HG02759 (cell line): Measurements from ENCODE around the gene SPEF2.

Experiments used
- ATAC-seq: cut with Tn5 transposase; IDR thresholded peaks from one replicate; pipeline ENCODE4 v1.9.1; 2021; ENCODE audit warnings: mild to moderate bottlenecking, moderate library complexity; ENCODE audit not compliant: unreplicated experiment

The SPEF2 gene

GRCh38 chr5:35777358-35778087, 159.9 kb downstream of the SPEF2 start:
- no peak for ATAC-seq

GRCh38 chr5:35778259-35778769, 160.7 kb downstream of the SPEF2 start:
- ATAC-seq: no peak

DNA sequence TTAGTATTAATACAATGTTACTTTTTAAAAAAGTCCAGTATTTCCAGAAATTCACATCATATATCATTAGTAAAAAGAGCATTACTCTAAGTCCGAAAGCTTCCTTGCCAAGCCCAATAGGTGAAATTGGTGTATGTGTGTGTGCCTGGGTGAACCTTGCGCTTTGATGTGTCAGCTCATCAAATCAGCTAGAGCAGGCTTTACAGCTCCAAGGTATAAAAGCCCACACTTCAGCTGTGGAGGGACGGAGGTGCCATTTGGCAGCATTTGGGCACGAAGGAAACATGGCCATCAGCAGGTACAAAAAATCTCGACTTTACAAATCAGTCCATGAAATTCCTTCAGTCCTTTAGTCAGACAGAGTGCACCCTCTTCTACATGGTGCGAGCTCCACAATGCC, 162.6 kb downstream of the SPEF2 start:
- ATAC-seq: no peak

DNA sequence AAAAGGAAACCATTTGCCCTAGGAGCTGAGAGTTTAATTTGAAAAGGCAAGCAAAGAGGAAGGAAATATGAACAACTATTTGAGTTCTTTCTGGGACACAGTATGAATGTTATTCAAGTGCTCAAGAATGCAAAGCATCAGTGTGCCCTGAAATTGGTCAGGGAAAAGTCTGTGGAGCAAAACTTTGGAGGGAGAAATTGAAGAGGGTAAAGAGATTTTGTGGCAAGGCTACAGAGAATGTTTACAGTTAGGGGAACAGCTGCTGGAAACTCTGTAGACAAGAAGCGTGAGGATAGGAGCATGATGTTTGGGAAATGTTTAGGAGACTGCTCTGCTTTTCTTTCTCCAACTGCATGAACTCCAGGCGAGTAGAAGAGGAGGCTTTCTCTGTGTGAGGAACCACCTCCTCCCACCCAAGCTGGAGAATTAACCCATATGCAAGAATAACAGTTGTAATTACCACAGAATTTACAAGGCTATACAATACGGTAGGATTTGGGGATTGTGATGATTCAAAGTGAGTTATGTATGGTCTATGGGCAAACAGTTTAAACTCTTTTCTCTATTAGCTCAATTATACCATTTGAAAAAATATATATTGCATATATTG, 163.6 kb downstream of the SPEF2 start:
- ATAC-seq: no peak

DNA sequence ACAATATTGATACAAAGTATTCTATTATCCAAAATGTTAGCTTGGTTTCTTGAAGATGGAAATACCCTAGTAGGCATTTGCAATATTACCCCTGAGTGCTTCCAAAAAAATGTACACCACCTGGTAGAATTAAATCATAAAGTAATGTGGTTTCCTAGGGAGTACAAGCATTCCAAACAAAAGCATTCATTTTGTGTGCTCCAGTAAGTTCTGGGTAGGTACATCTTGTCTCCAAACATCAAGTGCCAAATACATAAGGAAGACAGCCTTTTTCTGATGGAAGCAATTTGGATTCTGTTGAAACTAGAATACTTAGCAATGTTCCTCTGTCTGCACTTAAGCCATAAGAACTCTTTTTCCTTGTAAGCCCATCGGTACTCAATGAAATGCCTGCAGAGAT, 165.9 kb downstream of the SPEF2 start:
- no peak for ATAC-seq

GRCh38 chr5:35785601-35786085, 168.0 kb downstream of the SPEF2 start:
- no peak for ATAC-seq

DNA sequence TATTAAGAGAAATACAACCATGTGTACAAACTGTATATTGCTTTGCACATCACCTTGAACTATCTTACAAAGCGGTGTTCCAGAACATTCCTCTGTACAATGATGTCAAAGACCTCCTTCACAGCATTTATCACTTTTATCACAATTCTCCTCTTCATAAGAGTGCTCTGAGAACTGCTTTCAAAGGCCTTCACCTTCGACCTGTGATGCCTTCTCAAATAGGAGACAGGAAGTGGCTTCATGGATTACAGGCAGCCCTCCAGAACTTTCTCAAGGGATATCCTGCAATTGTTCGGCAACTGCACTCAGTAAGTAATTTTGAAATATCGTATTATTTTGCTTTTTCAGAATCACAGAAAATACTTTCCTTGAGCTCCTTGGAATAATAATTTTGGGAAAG, 171.1 kb downstream of the SPEF2 start:
- ATAC-seq: no peak

DNA sequence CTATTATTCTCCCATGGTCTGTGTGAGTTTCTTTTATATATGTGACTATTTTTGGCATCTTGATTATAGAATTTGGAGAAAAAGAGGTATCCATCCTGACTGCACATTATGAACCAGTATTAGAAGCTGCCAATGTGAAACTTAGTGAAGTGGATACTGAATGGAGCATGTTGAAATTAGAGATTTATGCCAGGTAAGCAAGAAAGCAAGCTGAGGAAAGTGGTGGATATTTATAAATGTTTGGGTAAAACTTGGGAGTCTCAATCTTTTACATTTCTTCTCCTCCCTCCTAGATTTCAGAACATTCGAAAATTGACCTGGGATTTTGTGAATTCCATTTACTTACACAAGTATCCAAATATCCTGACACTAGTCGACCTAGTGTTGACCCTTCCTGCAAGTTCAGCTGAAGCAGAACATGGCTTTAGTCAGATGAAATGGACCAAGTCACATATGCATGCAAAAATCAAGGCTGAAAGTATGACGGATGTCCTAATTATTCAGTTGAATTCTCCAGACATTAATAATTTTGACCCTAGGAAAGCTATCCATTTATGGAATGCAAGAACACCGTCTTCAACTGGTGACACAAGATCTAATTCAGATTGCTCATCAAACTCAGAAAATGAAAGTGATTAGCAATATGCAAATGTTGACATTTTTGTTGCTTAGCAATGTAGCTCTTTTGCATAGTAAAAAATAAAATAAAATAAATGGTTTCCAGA, 172.2 kb downstream of the SPEF2 start:
- ATAC-seq: no peak

DNA sequence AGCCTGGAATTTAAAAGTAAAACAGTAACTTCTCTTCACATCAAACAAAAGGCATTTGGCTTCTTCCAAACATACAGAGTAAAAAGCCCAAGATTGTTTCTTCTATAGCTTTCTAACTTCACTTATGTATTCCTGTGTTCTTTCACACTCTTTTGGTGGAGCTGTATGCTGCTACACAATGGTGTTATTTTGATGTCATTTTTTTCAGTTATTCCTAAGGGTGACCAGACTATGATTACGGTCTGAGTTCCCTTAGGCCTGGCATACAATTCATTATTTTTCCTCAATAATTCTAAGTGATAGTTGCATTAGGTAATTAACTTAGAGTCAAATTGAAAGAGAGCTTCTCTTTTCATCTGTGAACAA, 172.8 kb downstream of the SPEF2 start:
- no peak for ATAC-seq

DNA sequence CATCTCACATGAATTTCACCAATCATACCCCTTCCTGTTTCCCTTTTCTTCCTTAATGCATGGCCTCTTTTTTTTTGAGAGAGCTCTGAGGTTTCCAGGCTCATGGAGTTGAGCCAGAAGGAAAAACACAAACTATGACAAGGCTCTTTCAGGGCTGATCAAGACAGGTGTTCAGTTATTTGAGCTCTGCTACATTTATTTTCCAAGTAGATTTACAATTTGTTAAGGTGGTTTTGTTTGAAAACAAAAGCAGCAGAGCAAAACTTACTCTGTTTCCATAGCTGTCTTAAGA, 176.6 kb downstream of the SPEF2 start:
- ATAC-seq: no peak

DNA sequence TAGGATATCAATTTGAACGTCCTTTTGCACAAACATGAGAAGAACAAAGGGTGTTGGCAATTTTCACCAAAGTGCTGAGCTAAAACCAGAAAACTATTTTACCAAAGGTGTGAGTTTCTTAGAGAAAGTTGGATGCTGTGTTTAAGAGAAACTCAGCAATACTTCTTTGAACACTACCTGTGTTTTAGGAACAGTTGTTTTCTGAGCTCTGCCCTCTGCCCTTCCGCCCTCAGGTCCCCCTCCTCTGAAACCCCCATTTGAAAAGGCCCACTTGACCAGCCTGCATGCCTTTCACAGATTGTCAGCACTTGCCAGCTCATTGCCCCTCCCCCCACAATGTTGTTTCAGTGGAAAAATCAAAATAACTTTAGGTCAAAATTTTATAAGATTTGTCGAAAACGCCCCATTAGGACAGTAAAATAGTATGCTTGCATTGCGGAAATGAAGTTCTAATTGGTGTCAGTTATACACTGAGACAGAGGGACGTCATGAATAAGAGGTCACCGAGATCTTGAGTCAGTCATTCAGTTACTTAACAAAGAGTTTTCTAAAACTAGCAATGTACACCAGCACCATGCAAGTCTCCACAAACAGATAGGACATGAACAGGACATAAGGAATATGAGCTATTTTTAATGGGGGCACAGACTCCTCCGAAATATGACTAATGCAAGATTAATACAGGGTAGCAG, 177.2 kb downstream of the SPEF2 start:
- ATAC-seq: no peak

DNA sequence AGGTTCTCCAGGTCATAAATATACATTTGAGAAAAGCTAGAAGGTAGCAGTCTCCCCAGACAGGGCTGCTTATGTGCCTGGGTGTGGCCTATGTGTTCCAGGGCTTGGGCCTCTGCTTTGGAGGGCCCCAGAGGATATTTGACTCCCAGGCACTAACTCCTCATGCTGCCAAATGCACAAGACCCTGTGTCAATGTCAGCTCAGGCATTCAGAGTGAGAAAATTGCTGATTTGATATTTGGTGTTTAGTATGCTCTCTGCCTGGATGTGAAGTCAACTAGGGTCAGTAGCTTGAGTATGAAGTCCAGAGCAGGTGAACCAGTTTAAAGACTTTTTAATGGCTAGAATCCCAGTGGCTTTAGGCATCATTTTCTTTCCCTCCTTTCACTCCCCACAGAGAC, 181.5 kb downstream of the SPEF2 start:
- no peak for ATAC-seq

- ATAC-seq: no peak
Measured at GRCh38 chr5:35799753-35800152, 182.1 kb downstream of the SPEF2 start.

DNA sequence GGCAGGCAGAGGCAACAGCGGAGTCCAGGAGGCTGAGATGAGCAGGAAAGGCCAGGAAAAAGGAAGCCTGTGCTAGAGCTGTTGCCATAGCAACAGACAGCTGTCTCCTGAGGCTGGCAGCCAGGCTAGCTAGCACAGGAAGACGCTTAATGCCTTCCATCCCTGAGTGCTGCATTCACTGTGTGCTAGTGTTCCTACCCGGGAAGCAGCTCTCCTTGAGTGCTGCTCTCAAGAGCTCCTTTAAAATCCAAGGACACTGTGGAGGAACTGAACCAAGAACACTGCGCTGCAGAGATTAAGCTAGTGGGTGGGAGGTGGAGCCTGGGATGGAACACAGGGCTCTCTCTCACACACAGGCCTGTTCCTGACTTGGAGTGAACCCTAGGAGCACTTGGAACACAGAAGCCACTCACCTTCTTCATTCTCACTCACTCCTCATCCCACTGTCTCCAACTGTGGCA, 185.6 kb downstream of the SPEF2 start:
- ATAC-seq: no peak

- ATAC-seq: no peak
Measured at GRCh38 chr5:35804201-35804653, 186.6 kb downstream of the SPEF2 start.

DNA sequence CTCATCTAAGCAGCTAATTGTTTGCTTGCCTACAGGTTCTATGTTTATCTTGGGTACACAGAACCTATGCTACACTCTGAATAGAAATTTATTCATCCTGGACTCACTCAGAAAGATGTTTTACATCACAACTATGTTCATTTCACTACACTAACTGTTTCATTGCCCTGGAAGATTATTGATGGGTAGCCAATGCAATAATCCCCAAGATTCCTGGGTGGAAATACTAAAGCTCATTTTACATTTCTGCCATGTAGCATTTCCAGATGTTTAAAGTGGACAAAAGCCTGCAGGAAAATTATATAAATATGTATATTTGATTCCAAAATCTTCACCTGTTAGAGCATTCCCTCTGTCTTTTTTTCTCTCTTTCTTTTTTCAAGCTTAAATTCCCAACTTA, 187.2 kb downstream of the SPEF2 start:
- no peak for ATAC-seq

- ATAC-seq: no peak
Measured at GRCh38 chr5:35810601-35811000, 192.9 kb downstream of the SPEF2 start.

- ATAC-seq: no peak
Measured at GRCh38 chr5:35811108-35811741, 193.6 kb downstream of the SPEF2 start.

GRCh38 chr5:35813521-35813920, 195.9 kb downstream of the SPEF2 start:
- ATAC-seq: no peak

GRCh38 chr5:35815089-35815936, 197.7 kb downstream of the SPEF2 start:
- ATAC-seq: no peak
